Endothelial cell of umbilical vein (primary cell): Measurements from ENCODE around the gene ZNF587B.
A peak's percentile ranks its signal among the peaks of the same experiment; 100 is the strongest.

Experiments
- EZH2 ChIP-seq: IDR thresholded peaks from 2 replicates; pipeline ENCODE4 v1.6.1; 2012; ENCODE audit warnings: borderline replicate concordance, low read depth, mild to moderate bottlenecking, moderate library complexity, low read length, inconsistent platforms; ENCODE audit not compliant: severe bottlenecking
- FOS ChIP-seq: IDR thresholded peaks from 2 replicates; pipeline ENCODE4 v1.6.1; 2011; ENCODE audit warnings: mild to moderate bottlenecking, low read length, moderate library complexity, borderline replicate concordance; ENCODE audit not compliant: insufficient read depth
- MYC ChIP-seq: IDR thresholded peaks from one replicate; pipeline ENCODE4 v1.6.1; 2011; ENCODE audit warnings: mild to moderate bottlenecking, low read depth, low read length
- POLR2A ChIP-seq: IDR thresholded peaks from 2 replicates; pipeline ENCODE4 v1.6.1; 2012; ENCODE audit warnings: low read depth, mild to moderate bottlenecking, control low read depth, low read length
- POLR2AphosphoS5 ChIP-seq: IDR thresholded peaks from 2 replicates; pipeline ENCODE4 v1.6.1; 2012; ENCODE audit warnings: low read depth, mild to moderate bottlenecking, control low read depth, low read length, moderate library complexity; ENCODE audit not compliant: insufficient read depth
- TF ChIP-seq, protein P1 (sequence below): IDR thresholded peaks from 2 replicates; pipeline ENCODE4 v1.6.1; 2011; ENCODE audit not compliant: insufficient read depth, insufficient read length
- TF ChIP-seq, protein P2 (sequence below), 2 donors: IDR thresholded peaks; 1 replicate in 1 of 2; 2 replicates in 1 of 2; pipeline ENCODE4 v1.5.1; 2011; ENCODE audit warnings: low read length in 2 of 2, mild to moderate bottlenecking in 2 of 2, moderate library complexity in 2 of 2, control low read depth in 1 of 2, inconsistent platforms in 1 of 2, low read depth in 1 of 2; ENCODE audit not compliant: insufficient read depth in 1 of 2; ENCODE audit errors: extremely low read depth in 1 of 2

DNA sequence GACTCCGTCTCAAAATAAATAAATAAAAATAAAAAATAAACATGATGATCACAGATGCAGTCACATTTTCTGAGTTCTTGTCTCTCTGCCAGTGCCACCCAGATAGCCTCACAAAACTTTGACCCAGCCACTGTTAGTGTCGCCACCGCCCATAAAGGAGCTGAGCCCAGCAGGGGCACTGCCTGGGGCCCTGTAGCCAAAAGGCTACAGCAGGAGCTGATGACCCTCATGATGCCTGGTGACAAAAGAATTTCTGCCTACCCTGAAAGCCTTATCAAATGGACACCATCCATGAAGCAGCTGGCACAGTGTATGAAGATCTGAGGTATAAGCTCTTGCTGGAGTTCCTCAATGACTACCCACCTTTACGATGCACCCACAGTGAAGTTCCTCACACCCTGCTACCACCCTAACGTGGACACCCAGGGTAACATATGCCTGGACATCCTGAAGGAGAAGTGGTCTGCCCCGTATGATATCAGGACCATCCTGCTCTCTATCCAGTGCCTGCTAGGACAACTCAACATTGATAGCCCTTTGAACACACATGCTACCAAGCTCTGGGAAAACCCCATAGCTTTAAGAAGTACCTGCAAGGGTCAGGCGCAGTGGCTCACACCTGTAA is 37.9 kb downstream of the ZNF587B start:
- TF ChIP-seq POLR2AphosphoS5, result no peak
- TF ChIP-seq, protein P1, sequence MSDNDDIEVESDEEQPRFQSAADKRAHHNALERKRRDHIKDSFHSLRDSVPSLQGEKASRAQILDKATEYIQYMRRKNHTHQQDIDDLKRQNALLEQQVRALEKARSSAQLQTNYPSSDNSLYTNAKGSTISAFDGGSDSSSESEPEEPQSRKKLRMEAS, result no peak
- TF ChIP-seq, protein P2, sequence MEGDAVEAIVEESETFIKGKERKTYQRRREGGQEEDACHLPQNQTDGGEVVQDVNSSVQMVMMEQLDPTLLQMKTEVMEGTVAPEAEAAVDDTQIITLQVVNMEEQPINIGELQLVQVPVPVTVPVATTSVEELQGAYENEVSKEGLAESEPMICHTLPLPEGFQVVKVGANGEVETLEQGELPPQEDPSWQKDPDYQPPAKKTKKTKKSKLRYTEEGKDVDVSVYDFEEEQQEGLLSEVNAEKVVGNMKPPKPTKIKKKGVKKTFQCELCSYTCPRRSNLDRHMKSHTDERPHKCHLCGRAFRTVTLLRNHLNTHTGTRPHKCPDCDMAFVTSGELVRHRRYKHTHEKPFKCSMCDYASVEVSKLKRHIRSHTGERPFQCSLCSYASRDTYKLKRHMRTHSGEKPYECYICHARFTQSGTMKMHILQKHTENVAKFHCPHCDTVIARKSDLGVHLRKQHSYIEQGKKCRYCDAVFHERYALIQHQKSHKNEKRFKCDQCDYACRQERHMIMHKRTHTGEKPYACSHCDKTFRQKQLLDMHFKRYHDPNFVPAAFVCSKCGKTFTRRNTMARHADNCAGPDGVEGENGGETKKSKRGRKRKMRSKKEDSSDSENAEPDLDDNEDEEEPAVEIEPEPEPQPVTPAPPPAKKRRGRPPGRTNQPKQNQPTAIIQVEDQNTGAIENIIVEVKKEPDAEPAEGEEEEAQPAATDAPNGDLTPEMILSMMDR (IDR thresholded peaks at IDR 0.05; ENCODE audit: extremely low read depth in 1 of 2, insufficient read depth in 1 of 2, low read depth in 1 of 2, low read length in 2 of 2), result no peak
- TF ChIP-seq EZH2, result no peak
- TF ChIP-seq POLR2A, result peak; percentile 24
- TF ChIP-seq FOS, result no peak
- TF ChIP-seq MYC, result no peak
